Breast epithelium (tissue), 3 donors: ENCODE results near the gene RXFP1.

Source experiments
- POLR2A ChIP-seq: fragments of 450-650 bp; IDR thresholded peaks from one replicate; pipeline ENCODE4 v1.6.1; 2016; ENCODE audit warnings: antibody characterized with exemption, mild to moderate bottlenecking, moderate library complexity
- POLR2AphosphoS5 ChIP-seq, 3 donors: sonication (generic); formaldehyde crosslinking; IDR thresholded peaks; one replicate each; pipeline ENCODE4 v1.6.1; 2017; ENCODE audit warnings: antibody characterized with exemption in 3 of 3
- TF ChIP-seq, protein P1 (sequence below), 3 donors: fragments of 450-650 bp; IDR thresholded peaks; one replicate each; pipeline ENCODE4 v1.5.1; 2016 to 2017; ENCODE audit warnings: antibody characterized with exemption in 3 of 3, mild to moderate bottlenecking in 3 of 3, moderate library complexity in 3 of 3

DNA sequence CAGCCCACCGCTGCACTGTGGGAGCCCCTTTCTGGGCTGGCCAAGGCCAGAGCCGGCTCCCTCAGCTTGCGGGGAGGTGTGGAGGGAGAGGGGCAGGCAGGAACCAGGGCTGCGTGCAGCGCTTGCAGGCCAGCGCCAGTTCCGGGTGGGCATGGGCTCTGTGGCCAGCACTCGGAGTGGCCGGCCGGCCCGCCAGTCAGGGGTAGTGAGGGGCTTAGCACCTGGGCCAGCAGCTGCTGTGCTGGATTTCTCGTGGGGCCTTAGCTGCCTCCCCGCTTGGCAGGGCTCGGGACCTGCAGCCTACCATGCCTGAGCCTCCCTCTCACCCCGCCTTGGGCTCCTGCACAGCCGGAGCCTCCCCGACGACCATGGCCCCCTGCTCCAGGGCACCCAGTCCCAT lies 45.2 kb downstream of the RXFP1 start:
- TF ChIP-seq POLR2AphosphoS5 (IDR thresholded peaks at IDR 0.05) (no peak), POLR2A (no peak)
- TF ChIP-seq, protein P1, sequence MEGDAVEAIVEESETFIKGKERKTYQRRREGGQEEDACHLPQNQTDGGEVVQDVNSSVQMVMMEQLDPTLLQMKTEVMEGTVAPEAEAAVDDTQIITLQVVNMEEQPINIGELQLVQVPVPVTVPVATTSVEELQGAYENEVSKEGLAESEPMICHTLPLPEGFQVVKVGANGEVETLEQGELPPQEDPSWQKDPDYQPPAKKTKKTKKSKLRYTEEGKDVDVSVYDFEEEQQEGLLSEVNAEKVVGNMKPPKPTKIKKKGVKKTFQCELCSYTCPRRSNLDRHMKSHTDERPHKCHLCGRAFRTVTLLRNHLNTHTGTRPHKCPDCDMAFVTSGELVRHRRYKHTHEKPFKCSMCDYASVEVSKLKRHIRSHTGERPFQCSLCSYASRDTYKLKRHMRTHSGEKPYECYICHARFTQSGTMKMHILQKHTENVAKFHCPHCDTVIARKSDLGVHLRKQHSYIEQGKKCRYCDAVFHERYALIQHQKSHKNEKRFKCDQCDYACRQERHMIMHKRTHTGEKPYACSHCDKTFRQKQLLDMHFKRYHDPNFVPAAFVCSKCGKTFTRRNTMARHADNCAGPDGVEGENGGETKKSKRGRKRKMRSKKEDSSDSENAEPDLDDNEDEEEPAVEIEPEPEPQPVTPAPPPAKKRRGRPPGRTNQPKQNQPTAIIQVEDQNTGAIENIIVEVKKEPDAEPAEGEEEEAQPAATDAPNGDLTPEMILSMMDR (IDR thresholded peaks at IDR 0.05) = no peak
